GM21717 (cell line): ENCODE measurements around the gene STOML3.

Experiments used
- ATAC-seq: cut with Tn5 transposase; IDR thresholded peaks from one replicate; pipeline ENCODE4 v1.9.1; 2021; ENCODE audit warnings: mild to moderate bottlenecking, moderate library complexity; ENCODE audit not compliant: unreplicated experiment

Gene STOML3

DNA sequence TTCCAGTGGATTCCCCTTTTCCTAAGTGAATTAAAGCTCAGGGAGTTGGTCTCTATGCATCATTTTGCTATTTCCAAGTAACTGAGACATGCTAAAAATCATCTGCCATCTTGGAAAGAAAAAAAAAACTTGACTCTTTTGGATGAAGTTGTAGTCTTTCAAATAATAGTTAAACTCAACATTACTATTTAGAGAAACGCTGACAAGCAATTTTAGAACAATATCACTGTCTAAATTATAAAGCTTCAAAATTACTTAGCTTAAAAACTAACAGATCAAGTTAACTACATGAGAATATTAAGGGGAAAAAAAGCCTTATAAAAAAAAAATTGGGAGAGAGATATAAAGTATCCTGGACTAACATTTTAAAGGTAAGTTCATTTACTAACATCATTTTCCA, 68.5 kb downstream of the STOML3 start:
- no peak for ATAC-seq

- no peak for ATAC-seq
Measured at GRCh38 chr13:38921081-38921480, 69.5 kb downstream of the STOML3 start.
